ENCODE data around the gene ITPR2.

Gene ITPR2

GRCh38 chr12:26690601-26691000, 142.4 kb downstream of the ITPR2 start:
- ChIA-PET CTCF (interaction anchor here (0.5 kb wide), 1 partner anchor 1075 kb away, joined by 3 read pairs; no protein-coding TSS in a partner anchor), POLR2A (ENCODE audit: low non-redundant PET) (no interaction called here)
- no peak for DNase-seq (ENCODE audit: low spot score)
- TF ChIP-seq CTCF (conservative IDR thresholded peaks at IDR 0.05; ENCODE audit: low read depth), result no peak
- no peak overlapping the region for H3K27ac ChIP-seq

GRCh38 chr12:26689281-26689841, 143.6 kb downstream of the ITPR2 start:
- TF ChIP-seq CTCF (conservative IDR thresholded peaks at IDR 0.05; ENCODE audit: low read depth), result no peak
- POLR2A ChIA-PET (ENCODE audit: low non-redundant PET), result no interaction called here
- CTCF ChIA-PET, result no interaction called here
- DNase-seq (ENCODE audit: low spot score), result no peak
- no peak overlapping the region for H3K27ac ChIP-seq

- H3K27ac ChIP-seq, result no peak overlapping the region
- POLR2A ChIA-PET (ENCODE audit: low non-redundant PET), result no interaction called here
- CTCF ChIA-PET, result no interaction called here
- DNase-seq (ENCODE audit: low spot score), result no peak
- no peak for TF ChIP-seq CTCF (conservative IDR thresholded peaks at IDR 0.05; ENCODE audit: low read depth)
These were observed 144.6 kb downstream of the ITPR2 start for GRCh38 chr12:26688344-26688904.

GRCh38 chr12:26686408-26686807, 146.6 kb downstream of the ITPR2 start:
- H3K27ac ChIP-seq, result no peak overlapping the region
- TF ChIP-seq CTCF (conservative IDR thresholded peaks at IDR 0.05; ENCODE audit: low read depth), result no peak
- ChIA-PET POLR2A (ENCODE audit: low non-redundant PET) (interaction anchor here (0.5 kb wide), 1 partner anchor 42 kb away, joined by 3 read pairs; no protein-coding TSS in a partner anchor), CTCF (no interaction called here)
- no peak for DNase-seq (ENCODE audit: low spot score)

GRCh38 chr12:26684101-26684500, 148.9 kb downstream of the ITPR2 start:
- no peak for TF ChIP-seq CTCF (conservative IDR thresholded peaks at IDR 0.05; ENCODE audit: low read depth)
- no peak overlapping the region for H3K27ac ChIP-seq
- DNase-seq (ENCODE audit: low spot score), result no peak
- ChIA-PET POLR2A (ENCODE audit: low non-redundant PET) (no interaction called here), CTCF (no interaction called here)

- DNase-seq (ENCODE audit: low spot score), result no peak
- TF ChIP-seq CTCF (conservative IDR thresholded peaks at IDR 0.05; ENCODE audit: low read depth), result no peak
- ChIA-PET CTCF (no interaction called here), POLR2A (ENCODE audit: low non-redundant PET) (no interaction called here)
- no peak overlapping the region for H3K27ac ChIP-seq
These were observed 149.6 kb downstream of the ITPR2 start for GRCh38 chr12:26683443-26683842.

All from RWPE1 (cell line).